ENCODE results near the gene ARHGEF1. TPM values are rescaled to one million over a fixed set of nuclear protein-coding genes. Genes with fewer than 3 reads are reported as not detected.

ARHGEF1 gene
- polyA plus RNA-seq, 1 experiment = 19.5 TPM

DNA sequence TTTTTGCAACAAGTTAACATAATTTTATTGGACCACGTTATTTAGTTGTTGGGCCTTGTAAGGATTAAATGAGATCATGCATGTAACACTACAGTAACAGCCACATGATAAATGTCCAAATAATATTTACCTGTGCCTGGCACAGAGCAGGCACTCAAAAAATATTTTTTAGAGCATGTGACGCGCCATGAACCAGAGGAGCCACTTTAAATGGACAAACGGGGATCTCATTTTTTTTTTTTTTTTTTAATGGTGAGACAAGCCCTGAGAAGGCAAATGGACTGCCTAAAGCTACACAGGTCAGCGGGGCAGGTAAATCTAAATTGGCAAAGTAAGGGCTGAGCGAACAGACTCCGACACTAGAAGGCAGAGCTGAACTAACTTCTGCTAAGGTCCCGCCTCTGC, 23.8 kb upstream of the ARHGEF1 start:
- ChIA-PET CTCF (interaction anchor here (0.5 to 2.2 kb wide), 6 partner anchors 10 to 102 kb away, joined by 3 to 10 read pairs (median 6); no protein-coding TSS in a partner anchor), POLR2A (interaction anchor here (0.6 to 2.7 kb wide), 6 partner anchors 9 to 420 kb away, joined by 3 to 28 read pairs (median 4); partner anchors contain the start of genes ARHGEF1 and RABAC1)
- TF ChIP-seq, protein P1, sequence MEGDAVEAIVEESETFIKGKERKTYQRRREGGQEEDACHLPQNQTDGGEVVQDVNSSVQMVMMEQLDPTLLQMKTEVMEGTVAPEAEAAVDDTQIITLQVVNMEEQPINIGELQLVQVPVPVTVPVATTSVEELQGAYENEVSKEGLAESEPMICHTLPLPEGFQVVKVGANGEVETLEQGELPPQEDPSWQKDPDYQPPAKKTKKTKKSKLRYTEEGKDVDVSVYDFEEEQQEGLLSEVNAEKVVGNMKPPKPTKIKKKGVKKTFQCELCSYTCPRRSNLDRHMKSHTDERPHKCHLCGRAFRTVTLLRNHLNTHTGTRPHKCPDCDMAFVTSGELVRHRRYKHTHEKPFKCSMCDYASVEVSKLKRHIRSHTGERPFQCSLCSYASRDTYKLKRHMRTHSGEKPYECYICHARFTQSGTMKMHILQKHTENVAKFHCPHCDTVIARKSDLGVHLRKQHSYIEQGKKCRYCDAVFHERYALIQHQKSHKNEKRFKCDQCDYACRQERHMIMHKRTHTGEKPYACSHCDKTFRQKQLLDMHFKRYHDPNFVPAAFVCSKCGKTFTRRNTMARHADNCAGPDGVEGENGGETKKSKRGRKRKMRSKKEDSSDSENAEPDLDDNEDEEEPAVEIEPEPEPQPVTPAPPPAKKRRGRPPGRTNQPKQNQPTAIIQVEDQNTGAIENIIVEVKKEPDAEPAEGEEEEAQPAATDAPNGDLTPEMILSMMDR (IDR thresholded peaks at IDR 0.05; ENCODE audit: low read depth, low read length) = no peak

DNA sequence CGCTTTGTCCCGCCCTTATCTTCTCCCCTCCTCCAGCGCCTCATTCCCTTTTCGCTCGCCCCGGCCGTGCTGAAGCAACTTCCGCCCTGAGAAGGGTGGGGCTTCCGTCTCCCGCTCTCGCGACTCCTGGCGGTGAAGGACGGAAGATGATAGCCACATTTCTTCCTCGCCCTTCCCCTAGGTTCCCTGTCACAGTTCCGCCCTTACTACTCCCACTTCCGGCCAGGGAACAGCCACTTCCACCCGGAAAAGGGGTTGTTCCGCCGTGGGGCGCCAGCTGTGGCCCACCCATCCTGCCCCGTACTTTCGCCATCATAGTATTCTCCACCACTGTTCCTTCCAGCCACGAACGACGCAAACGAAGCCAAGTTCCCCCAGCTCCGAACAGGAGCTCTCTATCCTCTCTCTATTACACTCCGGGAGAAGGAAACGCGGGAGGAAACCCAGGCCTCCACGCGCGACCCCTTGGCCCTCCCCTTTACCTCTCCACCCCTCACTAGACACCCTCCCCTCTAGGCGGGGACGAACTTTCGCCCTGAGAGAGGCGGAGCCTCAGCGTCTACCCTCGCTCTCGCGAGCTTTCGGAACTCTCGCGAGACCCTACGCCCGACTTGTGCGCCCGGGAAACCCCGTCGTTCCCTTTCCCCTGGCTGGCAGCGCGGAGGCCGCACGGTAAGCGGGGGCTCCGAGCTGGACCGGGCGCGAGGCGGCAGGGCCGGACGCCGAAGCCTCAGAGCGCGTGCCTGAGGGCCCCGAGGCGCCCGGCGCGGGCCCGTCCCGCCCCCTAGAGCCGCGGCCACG, 23.2 kb upstream of the ARHGEF1 start, which contains the start of gene RPS19:
RPS19 (plus strand) TSS at position 638 of the 801 bp plus-strand sequence. CDS start 520 bp downstream, outside the sequence.
- Histone ChIP-seq H3K4me3 (ENCODE audit: low read depth, low read length) (peak within 1 kb of the TSS; percentile 99), H3K27ac (ENCODE audit: low read depth, low read length) (peak within 1 kb of the TSS; percentile 95), H3K9me3 (ENCODE audit: control insufficient read depth, insufficient read depth, low read length) (no peaks in the 10 kb centered on the region), H3K27me3 (ENCODE audit: control insufficient read depth, insufficient read depth, low read length) (peaks cover 7% of the 10 kb centered on the region)
- ChIA-PET POLR2A (interaction anchor here (0.5 to 2.7 kb wide), 10 partner anchors 9 to 1225 kb away, joined by 3 to 28 read pairs (median 4); partner anchors contain the start of genes ARHGEF1 and RABAC1), CTCF (interaction anchor here (0.9 to 2.2 kb wide), 5 partner anchors 10 to 65 kb away, joined by 3 to 10 read pairs (median 6); no protein-coding TSS in a partner anchor)
- peak; percentile 96 for DNase-seq (ENCODE audit: low read depth, low spot score)
- TF ChIP-seq, protein P1 (IDR thresholded peaks at IDR 0.05; ENCODE audit: low read depth, low read length) = peak; percentile 64

More for the DNA sequence above, 23.8 kb upstream of the ARHGEF1 start:
- Histone ChIP-seq H3K27ac (ENCODE audit: low read depth, low read length) (peak overlapping the region; percentile 95), H3K4me3 (ENCODE audit: low read depth, low read length) (peak overlapping the region; percentile 99), H3K9me3 (ENCODE audit: control insufficient read depth, insufficient read depth, low read length) (no peaks in the 10 kb centered on the region), H3K27me3 (ENCODE audit: control insufficient read depth, insufficient read depth, low read length) (peaks cover 13% of the 10 kb centered on the region)
- DNase-seq (ENCODE audit: low read depth, low spot score) = no peak

DNA sequence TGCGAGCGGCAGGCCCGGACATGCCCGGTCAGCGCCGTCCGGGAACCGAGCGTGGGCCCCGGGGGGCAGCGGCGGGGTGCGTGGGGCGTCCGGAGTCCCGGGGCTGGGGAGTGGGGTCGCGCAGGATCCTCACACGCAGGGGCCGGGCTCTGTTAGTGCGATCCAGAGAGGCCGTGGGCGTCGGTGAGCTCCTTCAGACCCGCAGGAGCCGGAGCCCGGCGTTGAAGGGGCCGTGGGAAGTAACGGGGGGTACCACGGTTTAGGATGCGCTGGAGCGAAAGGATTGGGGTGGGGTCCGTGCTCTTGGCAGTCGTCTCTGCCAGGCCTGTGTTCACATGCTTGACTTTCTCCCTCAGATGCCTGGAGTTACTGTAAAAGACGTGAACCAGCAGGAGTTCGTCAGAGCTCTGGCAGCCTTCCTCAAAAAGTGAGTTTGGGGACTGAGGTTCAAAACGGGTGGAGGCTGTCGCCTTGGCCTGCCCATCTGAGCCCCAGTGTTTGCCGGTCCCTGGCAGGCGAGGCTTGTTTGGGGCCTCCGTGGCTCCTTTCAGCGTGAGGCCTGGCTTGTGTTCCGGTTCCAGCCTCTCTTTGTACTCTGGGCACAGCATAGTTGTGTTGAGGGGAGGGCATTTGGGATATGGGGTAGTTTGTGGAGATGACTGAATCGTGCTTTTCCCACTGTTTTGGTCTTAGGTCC, 22.4 kb upstream of the ARHGEF1 start:
- peaks cover 2% of the 10 kb centered on the region for H3K27me3 ChIP-seq (ENCODE audit: control insufficient read depth, insufficient read depth, low read length)
- no peak for DNase-seq (ENCODE audit: low read depth, low spot score)
- H3K27ac ChIP-seq (ENCODE audit: low read depth, low read length) = peak overlapping the region; percentile 80
- ChIA-PET CTCF (interaction anchor here (0.5 to 1.7 kb wide), 3 partner anchors 11 to 174 kb away, joined by 3 to 6 read pairs (median 4); no protein-coding TSS in a partner anchor), POLR2A (interaction anchor here (1.4 to 2.7 kb wide), 4 partner anchors 8 to 98 kb away, joined by 6 to 28 read pairs (median 15); partner anchors contain the start of gene RABAC1)
- no peaks in the 10 kb centered on the region for H3K9me3 ChIP-seq (ENCODE audit: control insufficient read depth, insufficient read depth, low read length)
- TF ChIP-seq, protein P1 (IDR thresholded peaks at IDR 0.05; ENCODE audit: low read depth, low read length) = no peak
- H3K4me3 ChIP-seq (ENCODE audit: low read depth, low read length) = peak overlapping the region; percentile 99

DNA sequence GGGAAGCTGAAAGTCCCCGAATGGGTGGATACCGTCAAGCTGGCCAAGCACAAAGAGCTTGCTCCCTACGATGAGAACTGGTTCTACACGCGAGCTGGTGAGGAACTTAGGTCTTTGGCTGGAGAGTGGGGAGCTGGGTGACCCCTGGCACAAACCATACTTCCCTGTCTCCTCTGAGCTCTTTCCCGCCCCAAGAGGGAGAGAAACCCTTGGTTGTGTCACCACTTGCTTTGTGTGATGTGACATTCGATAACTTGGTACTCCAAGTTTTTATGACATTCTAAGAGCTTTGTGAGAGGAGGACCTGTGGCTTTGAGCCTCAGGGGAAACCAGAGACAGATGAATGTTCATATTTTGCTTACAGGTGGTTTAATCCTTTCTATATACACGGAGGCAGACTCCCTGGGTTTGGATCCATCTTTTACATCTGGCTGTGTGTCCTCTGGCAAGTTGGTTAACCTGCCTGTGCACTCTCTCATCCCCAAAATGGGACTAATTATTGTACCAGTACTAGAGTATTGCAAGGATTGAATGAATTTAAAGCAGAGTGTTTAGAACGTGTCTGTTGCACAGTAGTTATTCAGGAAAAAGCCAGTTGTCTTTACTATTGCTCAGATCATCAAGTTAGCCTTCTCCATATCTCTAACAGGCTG, 21.7 kb upstream of the ARHGEF1 start:
- Histone ChIP-seq H3K27ac (ENCODE audit: low read depth, low read length) (peak overlapping the region; percentile 80), H3K4me3 (ENCODE audit: low read depth, low read length) (peak overlapping the region; percentile 99), H3K27me3 (ENCODE audit: control insufficient read depth, insufficient read depth, low read length) (peaks cover under 1% of the 10 kb centered on the region), H3K9me3 (ENCODE audit: control insufficient read depth, insufficient read depth, low read length) (no peaks in the 10 kb centered on the region)
- ChIA-PET CTCF (interaction anchor here (0.5 to 1.3 kb wide), 2 partner anchors 67 to 174 kb away, joined by 3 to 4 read pairs; no protein-coding TSS in a partner anchor), POLR2A (interaction anchor here (2.5 to 2.7 kb wide), 2 partner anchors 12 to 97 kb away, joined by 24 to 28 read pairs; partner anchors contain the start of gene RABAC1)
- TF ChIP-seq, protein P1 (IDR thresholded peaks at IDR 0.05; ENCODE audit: low read depth, low read length) = no peak
- no peak for DNase-seq (ENCODE audit: low read depth, low spot score)
